IMR-90 (cell line): ENCODE measurements around the gene JAK1. TPM values are rescaled to one million over a fixed set of nuclear protein-coding genes. Genes with fewer than 3 reads are reported as not detected.

Experiments used
- ATAC-seq: fragments of 200-7000 bp; cut with Tn5 transposase; 2 replicates; pipeline ENCODE4 v1.9.1; 2020; ENCODE audit warnings: low read depth, mild to moderate bottlenecking, moderate library complexity
- BruUV-seq: library from RNA; stranded (reverse); fragments of 400-500 nt; replicated peaks from 2 replicates; lab custom pipeline; 2021; lab: Mats Ljungman, UMichigan
- CTCF ChIA-PET: fragments of 300-600 bp; formaldehyde crosslinking; extraction: SDS; loops from one replicate; lab custom pipeline; 2021; ENCODE audit warnings: antibody characterized with exemption; lab: Yijun Ruan, JAX
- POLR2A ChIA-PET: fragments of 300-600 bp; sonication (Branson Sonifier 250); formaldehyde crosslinking; loops from one replicate; lab custom pipeline; 2022; ENCODE audit warnings: antibody characterized with exemption; ENCODE audit not compliant: unreplicated experiment; lab: Charles Lee
- DNase-seq: peaks from one replicate; pipeline ENCODE4 v3.0.0; 2013
- H2AFZ ChIP-seq: replicated peaks from 2 replicates; pipeline ENCODE3; 2013; ENCODE audit warnings: low read length, mild to moderate bottlenecking; ENCODE audit not compliant: poor library complexity
- H2AK5ac ChIP-seq: 2 replicates; pipeline ENCODE4 v1.6.1; 2013; ENCODE audit warnings: low read depth, low read length, inconsistent platforms
- H2AK9ac ChIP-seq: replicated peaks from 2 replicates; pipeline ENCODE3; 2013; ENCODE audit warnings: mild to moderate bottlenecking, low read depth, low read length, moderate library complexity; ENCODE audit not compliant: poor library complexity
- H2BK120ac ChIP-seq: 2 replicates; pipeline ENCODE4 v1.6.1; 2013; ENCODE audit warnings: low read depth, low read length, inconsistent platforms
- H2BK15ac ChIP-seq: 3 replicates; pipeline ENCODE4 v1.6.1; 2013; ENCODE audit warnings: low read depth, low read length, inconsistent platforms
- H2BK20ac ChIP-seq: 2 replicates; pipeline ENCODE4 v1.6.1; 2013; ENCODE audit warnings: low read depth, mild to moderate bottlenecking, inconsistent platforms, low read length, moderate library complexity
- H2BK5ac ChIP-seq: 2 replicates; pipeline ENCODE4 v1.6.1; 2013; ENCODE audit warnings: mild to moderate bottlenecking, low read depth, low read length, inconsistent platforms; ENCODE audit not compliant: poor library complexity, severe bottlenecking
- H3K14ac ChIP-seq: replicated peaks from 2 replicates; pipeline ENCODE4 v1.6.1; 2013; ENCODE audit warnings: low read depth, low read length, inconsistent platforms
- H3K18ac ChIP-seq: 2 replicates; pipeline ENCODE4 v1.6.1; 2013; ENCODE audit warnings: low read depth, low read length, control low read depth
- H3K23ac ChIP-seq: 2 replicates; pipeline ENCODE4 v1.6.1; 2013; ENCODE audit warnings: low read depth, low read length, inconsistent platforms
- H3K27ac ChIP-seq: 2 replicates; pipeline ENCODE4 v1.5.1; 2013; ENCODE audit warnings: mild to moderate bottlenecking, control low read depth, low read length; ENCODE audit not compliant: insufficient read depth
- H3K27me3 ChIP-seq: 2 replicates; pipeline ENCODE4 v1.6.1; 2013; ENCODE audit warnings: low read length; ENCODE audit not compliant: control insufficient read depth, insufficient read depth
- H3K36me3 ChIP-seq: 2 replicates; pipeline ENCODE4 v1.6.1; 2013; ENCODE audit warnings: low read length, mixed read lengths; ENCODE audit not compliant: control insufficient read depth, insufficient read depth
- H3K4ac ChIP-seq: 2 replicates; pipeline ENCODE4 v1.6.1; 2013; ENCODE audit warnings: low read depth, low read length, inconsistent platforms
- H3K4me1 ChIP-seq: 2 replicates; pipeline ENCODE4 v1.6.1; 2013; ENCODE audit warnings: low read length, mixed read lengths; ENCODE audit not compliant: control insufficient read depth, insufficient read depth
- H3K4me2 ChIP-seq: 2 replicates; pipeline ENCODE4 v1.6.1; 2013; ENCODE audit warnings: low read depth, mild to moderate bottlenecking, control low read depth, low read length, moderate library complexity
- H3K4me3 ChIP-seq: 2 replicates; pipeline ENCODE4 v1.5.1; 2013; ENCODE audit warnings: low read depth, mild to moderate bottlenecking, control low read depth, low read length, moderate library complexity; ENCODE audit not compliant: insufficient read depth
- H3K56ac ChIP-seq: 2 replicates; pipeline ENCODE4 v1.6.1; 2013; ENCODE audit warnings: low read length, inconsistent platforms; ENCODE audit not compliant: insufficient read depth; ENCODE audit errors: extremely low read depth
- H3K79me1 ChIP-seq, 2 experiments: 2 replicates each; pipeline ENCODE4 v1.6.1; 2013; ENCODE audit warnings: low read length in 2 of 2, inconsistent platforms in 1 of 2, low read depth in 1 of 2
- H3K9ac ChIP-seq: 2 replicates; pipeline ENCODE4 v1.6.1; 2013; ENCODE audit warnings: low read depth, low read length, control low read depth
- H3K9me1 ChIP-seq: 2 replicates; pipeline ENCODE4 v1.6.1; 2013; ENCODE audit warnings: low read length, inconsistent platforms; ENCODE audit not compliant: insufficient read depth
- H3K9me3 ChIP-seq: 2 replicates; pipeline ENCODE4 v1.6.1; 2013; ENCODE audit warnings: low read length; ENCODE audit not compliant: control insufficient read depth, insufficient read depth
- H4K20me1 ChIP-seq: 2 replicates; pipeline ENCODE4 v1.6.1; 2013; ENCODE audit warnings: low read length, inconsistent platforms; ENCODE audit not compliant: insufficient read depth
- H4K5ac ChIP-seq: 2 replicates; pipeline ENCODE4 v1.6.1; 2013; ENCODE audit warnings: mild to moderate bottlenecking, low read depth, low read length, control low read depth
- H4K8ac ChIP-seq, 2 experiments: 2 replicates each; pipeline ENCODE4 v1.6.1; 2013; ENCODE audit warnings: low read depth in 2 of 2, low read length in 2 of 2, control low read depth in 1 of 2, inconsistent platforms in 1 of 2
- H4K91ac ChIP-seq: 2 replicates; pipeline ENCODE4 v1.6.1; 2013; ENCODE audit warnings: low read depth, low read length, inconsistent platforms; ENCODE audit not compliant: insufficient read depth
- BHLHE40 ChIP-seq: fragments of 150-350 bp; IDR thresholded peaks from 2 replicates; pipeline ENCODE4 v1.6.1; 2016; ENCODE audit warnings: mild to moderate bottlenecking, low read depth, low read length
- CEBPB ChIP-seq: IDR thresholded peaks from 2 replicates; pipeline ENCODE4 v1.6.1; 2012; ENCODE audit warnings: low read depth, low read length, improper control_type of control experiment
- CHD1 ChIP-seq: IDR thresholded peaks from 2 replicates; pipeline ENCODE4 v1.6.1; 2012; ENCODE audit warnings: low read depth, low read length, improper control_type of control experiment
- CTCF ChIP-seq: conservative IDR thresholded peaks from 2 replicates; pipeline ENCODE4 v1.5.1; 2012; ENCODE audit warnings: mild to moderate bottlenecking, low read depth, low read length, improper control_type of control experiment
- FOS ChIP-seq: fragments of 150-350 bp; IDR thresholded peaks from 2 replicates; pipeline ENCODE4 v1.6.1; 2016; ENCODE audit warnings: low read depth, low read length
- MAFK ChIP-seq: IDR thresholded peaks from 2 replicates; pipeline ENCODE4 v1.6.1; 2012; ENCODE audit warnings: low read depth, low read length, improper control_type of control experiment
- MAZ ChIP-seq: IDR thresholded peaks from 2 replicates; pipeline ENCODE4 v1.6.1; 2012; ENCODE audit warnings: low read depth, mild to moderate bottlenecking, low read length, improper control_type of control experiment, moderate library complexity, borderline replicate concordance
- MXI1 ChIP-seq: IDR thresholded peaks from 2 replicates; pipeline ENCODE4 v1.6.1; 2012; ENCODE audit warnings: low read depth, mild to moderate bottlenecking, low read length, moderate library complexity, borderline replicate concordance
- POLR2A ChIP-seq: IDR thresholded peaks from 2 replicates; pipeline ENCODE4 v1.6.1; 2012; ENCODE audit warnings: mild to moderate bottlenecking, low read depth, low read length
- RAD21 ChIP-seq: IDR thresholded peaks from 2 replicates; pipeline ENCODE4 v1.6.1; 2012; ENCODE audit warnings: low read length, improper control_type of control experiment
- RCOR1 ChIP-seq: IDR thresholded peaks from 2 replicates; pipeline ENCODE4 v1.6.1; 2012; ENCODE audit warnings: mild to moderate bottlenecking, low read length, improper control_type of control experiment; ENCODE audit not compliant: insufficient replicate concordance
- SMC3 ChIP-seq: fragments of 150-350 bp; IDR thresholded peaks from 2 replicates; pipeline ENCODE4 v1.6.1; 2016; ENCODE audit warnings: low read depth, mild to moderate bottlenecking, antibody characterized with exemption, low read length, moderate library complexity
- WGBS, 2 experiments: methylation state at CpG; one replicate each; pipeline versions ENCODE4 v1.1.5 to v1.1.7; 2013; ENCODE audit warnings: missing lambda C conversion rate in 2 of 2; ENCODE audit not compliant: insufficient read length in 1 of 2; ENCODE audit errors: extremely low coverage in 2 of 2; 5-methylcytosine and 5-hydroxymethylcytosine counted together
- dilution Hi-C: fragments of 300-500 bp; cut with HindIII; formaldehyde crosslinking; loops from one replicate; pipeline ENCODE4 v1.14.3; 2018; ENCODE audit warnings: low sequenced_read_pairs; ENCODE audit not compliant: unreplicated experiment
- in situ Hi-C: fragments of 300-500 bp; cut with MboI; formaldehyde crosslinking; loops from 3 replicates; pipeline ENCODE4 v1.14.3; 2019; ENCODE audit warnings: low sequenced_read_pairs, inconsistent platforms, mixed read lengths
- intact Hi-C: fragments of 100-400 bp; cut with micrococcal nuclease; formaldehyde crosslinking; loops from 2 replicates; pipeline ENCODE4 v1.10.0; 2022
- polyA plus RNA-seq, 3 experiments: library from polyadenylated mRNA; depleted of rRNA; stranded (reverse); fragments of >200 nt; gene quantifications; 2 replicates each; pipeline ENCODE4 v1.2.3, GENCODE V29; 2012; ENCODE audit warnings: low replicate concordance in 1 of 3
- total RNA-seq: library from RNA; depleted of rRNA; stranded (reverse); fragments of >200 nt; gene quantifications from 2 replicates; pipeline ENCODE4 v1.2.3, GENCODE V29; 2012
- TF ChIP-seq, protein P1 (sequence below): fragments of 150-350 bp; IDR thresholded peaks from 2 replicates; pipeline ENCODE4 v1.6.1; 2017; ENCODE audit warnings: mild to moderate bottlenecking, antibody characterized with exemption, low read length, low read depth

Gene JAK1
- total and polyA plus RNA-seq, 2 of the 4 experiments (the other 2 are of a cell fraction): 76.9 to 103 TPM

DNA sequence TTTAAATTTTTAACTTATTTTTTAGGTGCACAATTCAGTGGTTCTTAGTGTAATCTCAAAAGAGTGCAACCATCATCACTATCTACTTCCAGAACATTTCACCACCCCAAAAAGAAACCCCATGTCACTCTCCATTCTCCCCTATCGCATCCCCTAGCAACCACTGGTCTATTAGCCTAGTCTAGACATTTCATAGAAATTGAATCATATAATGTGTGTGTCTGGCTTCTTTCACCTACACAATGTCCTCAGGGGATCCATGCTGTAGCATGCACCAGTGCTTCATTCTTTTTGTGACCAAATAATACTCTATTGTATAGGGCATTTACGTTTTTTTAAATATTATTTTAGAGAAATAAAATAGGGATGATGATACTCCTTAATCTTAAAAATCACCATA is 64.7 kb downstream of the JAK1 start:
- no peak overlapping the region for H3K23ac ChIP-seq
- ATAC-seq: no peak
- dilution Hi-C loops (no loop called here), intact Hi-C loops (no loop called here), in situ Hi-C loops (no loop called here)
- WGBS, 2 experiments: no CpG with 5 or more reads among the region's 2 CpGs
- H3K56ac ChIP-seq: no peak overlapping the region
- H3K18ac ChIP-seq: no peak overlapping the region
- H3K9me1 ChIP-seq: peaks cover 18% of the 10 kb centered on the region
- no peak overlapping the region for H2AK9ac ChIP-seq
- no peak overlapping the region for H3K4me3 ChIP-seq
- no peak overlapping the region for H3K27ac ChIP-seq
- H3K4ac ChIP-seq: no peak overlapping the region
- no peaks in the 10 kb centered on the region for H3K27me3 ChIP-seq
- no peak overlapping the region for H2BK20ac ChIP-seq
- POLR2A ChIA-PET: no interaction called here
- no peak overlapping the region for H2BK15ac ChIP-seq
- H3K14ac ChIP-seq: no peak overlapping the region
- H3K4me2 ChIP-seq: no peak overlapping the region
- no peak overlapping the region for H4K5ac ChIP-seq
- H3K9me3 ChIP-seq: no peaks in the 10 kb centered on the region
- no TSS peak for BruUV-seq
- H2BK120ac ChIP-seq: no peak overlapping the region
- no peak overlapping the region for H4K8ac ChIP-seq
- TF ChIP-seq FOS (no peak), CHD1 (no peak), RAD21 (no peak), POLR2A (no peak), CTCF (no peak), MAFK (no peak), SMC3 (no peak), CEBPB (no peak), RCOR1 (no peak), MAZ (no peak), BHLHE40 (no peak), MXI1 (no peak)
- TF ChIP-seq, protein P1, sequence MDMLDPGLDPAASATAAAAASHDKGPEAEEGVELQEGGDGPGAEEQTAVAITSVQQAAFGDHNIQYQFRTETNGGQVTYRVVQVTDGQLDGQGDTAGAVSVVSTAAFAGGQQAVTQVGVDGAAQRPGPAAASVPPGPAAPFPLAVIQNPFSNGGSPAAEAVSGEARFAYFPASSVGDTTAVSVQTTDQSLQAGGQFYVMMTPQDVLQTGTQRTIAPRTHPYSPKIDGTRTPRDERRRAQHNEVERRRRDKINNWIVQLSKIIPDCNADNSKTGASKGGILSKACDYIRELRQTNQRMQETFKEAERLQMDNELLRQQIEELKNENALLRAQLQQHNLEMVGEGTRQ: no peak
- no peak overlapping the region for H2AK5ac ChIP-seq
- H3K9ac ChIP-seq: no peak overlapping the region
- no peak overlapping the region for H2BK5ac ChIP-seq
- no peak overlapping the region for H2AFZ ChIP-seq
- CTCF ChIA-PET: no interaction called here
- DNase-seq: no peak
- H4K91ac ChIP-seq: no peak overlapping the region
- H3K4me1 ChIP-seq: peaks cover 12% of the 10 kb centered on the region
- peaks cover 66% of the 10 kb centered on the region for H4K20me1 ChIP-seq
- peaks cover 25 to 70% of the 10 kb centered on the region in 2 experiments for H3K79me1 ChIP-seq
- H3K36me3 ChIP-seq: no peaks in the 10 kb centered on the region
